Measurements from ENCODE around the gene PDGFRB.

- TF ChIP-seq CTCF (conservative IDR thresholded peaks at IDR 0.05; ENCODE audit: low read depth, low read length) = no peak
- no peak for TF ChIP-seq POLR2A (IDR thresholded peaks at IDR 0.05; ENCODE audit: low read depth, low read length)
- no peak for TF ChIP-seq CEBPB (IDR thresholded peaks at IDR 0.05; ENCODE audit: low read depth, low read length)
- TF ChIP-seq RAD21 (IDR thresholded peaks at IDR 0.05; ENCODE audit: low read length) = no peak
- no peak for TF ChIP-seq NFE2L2 (IDR thresholded peaks at IDR 0.05; ENCODE audit: low read depth, low read length)
Observed at GRCh38 chr5:150146862-150147601, 8.6 kb downstream of the PDGFRB start.
